GM12878 (cell line): ENCODE data around the gene PDGFB. TPM values are rescaled to one million over a fixed set of nuclear protein-coding genes. Genes with fewer than 3 reads are reported as not detected.

ENCODE experiments used
- MAX ChIP-seq: IDR thresholded peaks from 2 replicates; pipeline ENCODE4 v1.6.1; 2012; ENCODE audit warnings: low read depth, low read length, improper control_type of control experiment
- RUNX3 ChIP-seq: IDR thresholded peaks from 2 replicates; pipeline ENCODE4 v1.6.1; 2012; ENCODE audit warnings: low read length, inconsistent platforms
- SMAD1 ChIP-seq: fragments of 450-650 bp; IDR thresholded peaks from 2 replicates; pipeline ENCODE4 v1.6.1; 2018; ENCODE audit warnings: mild to moderate bottlenecking, low read depth; ENCODE audit not compliant: partially characterized antibody
- ZBTB40 ChIP-seq: fragments of 450-650 bp; IDR thresholded peaks from 2 replicates; pipeline ENCODE4 v1.6.1; 2016; ENCODE audit warnings: mild to moderate bottlenecking, moderate library complexity, borderline replicate concordance
- ZNF592 ChIP-seq: fragments of 450-650 bp; IDR thresholded peaks from 2 replicates; pipeline ENCODE4 v1.6.1; 2017; ENCODE audit warnings: mild to moderate bottlenecking, moderate library complexity
- polyA plus RNA-seq, 11 experiments: library from polyadenylated mRNA; depleted of rRNA in 4 of 11; unstranded in 6 of 11; stranded (reverse) in 5 of 11; fragments of >200 nt; fragmentation: Nextera tagmentation in 4 of 11; fragmentation: Illumina TruSeq in 1 of 11; extraction: Ambion mirVana in 4 of 11; extraction: Trizol in 1 of 11; gene quantifications; 1 replicate in 1 of 11; 2 replicates in 10 of 11; pipeline versions ENCODE4 v1.2.1 to v1.2.3, GENCODE V29; 2011 to 2016; ENCODE audit warnings: inconsistent platforms in 2 of 11, missing spikeins in 2 of 11, low read depth in 1 of 11
- total RNA-seq, 4 experiments: library from RNA; depleted of rRNA in 3 of 4; stranded (reverse); fragments of >200 nt in 3 of 4; fragmentation: Illumina TruSeq in 1 of 4; extraction: Trizol in 1 of 4; gene quantifications; 2 replicates each; pipeline versions ENCODE4 v1.2.1 to v1.2.3, GENCODE V29; 2013 to 2021
- TF ChIP-seq, protein P1 (sequence below): IDR thresholded peaks from 2 replicates; pipeline ENCODE4 v1.6.1; 2011; ENCODE audit warnings: low read depth, low read length, improper control_type of control experiment, borderline replicate concordance

PDGFB gene
- total and polyA plus RNA-seq, 10 of the 15 experiments (the other 5 are each of a cell fraction or from before 2014, with no cell fraction given) = 0.13 to 1.1 (median 0.56) TPM; not detected in 1

DNA sequence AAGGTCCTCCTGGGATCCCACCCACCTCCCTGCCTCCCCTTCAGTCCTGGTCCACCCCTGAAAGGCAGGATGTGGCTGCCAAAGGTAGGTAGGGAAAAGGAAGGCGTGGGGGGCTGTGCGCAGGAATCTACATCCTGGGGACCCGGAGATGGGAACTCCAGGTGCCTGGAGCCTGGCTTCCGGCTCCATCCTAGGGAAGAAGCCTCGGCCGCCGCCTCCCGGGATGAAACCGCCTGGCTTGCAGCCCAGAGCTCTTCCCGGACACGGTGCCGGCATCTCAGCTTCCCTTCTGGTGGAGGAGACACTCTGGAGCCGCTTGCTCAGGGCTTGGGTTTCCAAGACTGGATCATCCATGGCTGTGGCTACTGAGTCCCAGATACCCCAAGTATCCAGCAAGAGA lies 33.3 kb upstream of the PDGFB start (continued):
- TF ChIP-seq ZBTB40 = no peak
- no peak for TF ChIP-seq SMAD1
- TF ChIP-seq RUNX3 = no peak
- TF ChIP-seq MAX = no peak
- TF ChIP-seq, protein P1, sequence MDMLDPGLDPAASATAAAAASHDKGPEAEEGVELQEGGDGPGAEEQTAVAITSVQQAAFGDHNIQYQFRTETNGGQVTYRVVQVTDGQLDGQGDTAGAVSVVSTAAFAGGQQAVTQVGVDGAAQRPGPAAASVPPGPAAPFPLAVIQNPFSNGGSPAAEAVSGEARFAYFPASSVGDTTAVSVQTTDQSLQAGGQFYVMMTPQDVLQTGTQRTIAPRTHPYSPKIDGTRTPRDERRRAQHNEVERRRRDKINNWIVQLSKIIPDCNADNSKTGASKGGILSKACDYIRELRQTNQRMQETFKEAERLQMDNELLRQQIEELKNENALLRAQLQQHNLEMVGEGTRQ = no peak
- TF ChIP-seq ZNF592 = no peak
- TF ChIP-seq, all 136 proteins: peak for 0
